ENCODE results near the gene HBEGF. TPM values are rescaled to one million over a fixed set of nuclear protein-coding genes. Genes with fewer than 3 reads are reported as not detected.

The HBEGF gene
- total and polyA plus RNA-seq, 2 experiments from 2014 or later, result 4.9 to 9.5 TPM

DNA sequence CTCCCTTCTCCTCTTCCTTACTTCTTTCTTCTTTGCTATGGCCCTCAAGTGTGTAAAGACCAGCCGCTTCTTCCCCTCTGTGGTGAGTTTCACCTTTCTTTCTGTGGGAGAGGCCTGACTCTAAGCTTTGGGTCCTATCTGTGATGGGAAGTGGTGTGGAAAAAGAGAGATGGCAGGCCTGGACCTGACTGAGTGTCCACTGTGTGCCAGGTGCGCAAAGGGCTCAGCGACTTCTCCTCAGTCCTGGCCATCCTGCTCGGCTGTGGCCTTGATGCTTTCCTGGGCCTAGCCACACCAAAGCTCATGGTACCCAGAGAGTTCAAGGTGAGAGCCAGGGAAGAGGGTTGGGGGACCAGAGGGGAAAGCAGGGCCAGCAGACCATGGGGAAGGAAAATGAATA, 19.5 kb upstream of the HBEGF start:
- Histone ChIP-seq H3K4me3 (no peak overlapping the region), H2AFZ (no peak overlapping the region), H3K4me1 (ENCODE audit: insufficient read depth) (no peaks in the 10 kb centered on the region), H3K9ac (no peak overlapping the region), H4K20me1 (ENCODE audit: insufficient read depth) (no peaks in the 10 kb centered on the region), H3F3A (ENCODE audit: insufficient read depth) (no peaks in the 10 kb centered on the region), H3K79me2 (ENCODE audit: insufficient read depth) (no peaks in the 10 kb centered on the region), H3K9me3 (ENCODE audit: low read depth) (no peaks in the 10 kb centered on the region), H3K27ac (no peak overlapping the region), H3K4me2 (ENCODE audit: unreplicated experiment) (no peak overlapping the region), H3K27me3 (replicated peaks; ENCODE audit: insufficient read depth) (no peaks in the 10 kb centered on the region), H3K9me2 (ENCODE audit: insufficient read depth) (no peaks in the 10 kb centered on the region), H3K36me3 (ENCODE audit: low read depth) (no peaks in the 10 kb centered on the region)
- in situ Hi-C loops (cut with MboI), result no loop called here
- DNase-seq, result no peak
- 84 to 86% methylated on average over 4 of the region's 4 CpGs for WGBS, 2 experiments (ENCODE audit: low coverage in 1 of 2, low lambda C conversion rate in 2 of 2, missing lambda C conversion rate in 2 of 2)
- TF ChIP-seq EZH2phosphoT487 (IDR thresholded peaks at IDR 0.05; ENCODE audit: insufficient read depth, low read depth) (no peak), EZH2 (IDR thresholded peaks at IDR 0.05; ENCODE audit: insufficient read depth, poor library complexity, severe bottlenecking) (no peak)

DNA sequence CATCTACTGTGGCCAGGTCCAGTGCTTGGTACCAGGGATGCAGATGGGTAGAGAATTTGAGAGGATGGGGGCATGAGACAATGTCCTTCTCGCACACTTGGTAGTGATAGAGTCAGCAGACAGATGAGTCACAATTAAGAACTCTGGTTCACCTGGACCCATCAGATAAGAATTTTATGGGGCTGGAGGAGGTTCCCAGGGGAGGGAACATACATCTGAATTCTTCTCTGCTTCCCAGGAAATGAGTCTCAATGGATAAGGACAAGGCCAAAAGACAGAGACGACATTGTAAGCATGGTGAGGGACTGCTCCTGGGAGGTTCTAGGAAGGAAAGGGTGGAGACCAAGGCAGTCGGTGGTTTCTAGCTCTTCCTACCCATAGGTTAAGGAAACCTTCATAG, 18.9 kb upstream of the HBEGF start:
- TF ChIP-seq EZH2 (IDR thresholded peaks at IDR 0.05; ENCODE audit: insufficient read depth, poor library complexity, severe bottlenecking) (no peak), EZH2phosphoT487 (IDR thresholded peaks at IDR 0.05; ENCODE audit: insufficient read depth, low read depth) (no peak)
- H3K9me3 ChIP-seq (ENCODE audit: low read depth), result no peaks in the 10 kb centered on the region
- no peak overlapping the region for H3K4me3 ChIP-seq
- H3K27me3 ChIP-seq (replicated peaks; ENCODE audit: insufficient read depth), result no peaks in the 10 kb centered on the region
- H2AFZ ChIP-seq, result no peak overlapping the region
- H3K4me1 ChIP-seq (ENCODE audit: insufficient read depth), result no peaks in the 10 kb centered on the region
- no peaks in the 10 kb centered on the region for H3K36me3 ChIP-seq (ENCODE audit: low read depth)
- in situ Hi-C loops (cut with MboI), result no loop called here
- WGBS, 2 experiments (ENCODE audit: low coverage in 1 of 2, low lambda C conversion rate in 2 of 2, missing lambda C conversion rate in 2 of 2), result 82% methylated on average over 3 of the region's 3 CpGs
- no peaks in the 10 kb centered on the region for H4K20me1 ChIP-seq (ENCODE audit: insufficient read depth)
- no peaks in the 10 kb centered on the region for H3F3A ChIP-seq (ENCODE audit: insufficient read depth)
- no peaks in the 10 kb centered on the region for H3K9me2 ChIP-seq (ENCODE audit: insufficient read depth)
- no peak for DNase-seq
- H3K4me2 ChIP-seq (ENCODE audit: unreplicated experiment), result no peak overlapping the region
- no peak overlapping the region for H3K27ac ChIP-seq
- H3K79me2 ChIP-seq (ENCODE audit: insufficient read depth), result no peaks in the 10 kb centered on the region
- no peak overlapping the region for H3K9ac ChIP-seq

DNA sequence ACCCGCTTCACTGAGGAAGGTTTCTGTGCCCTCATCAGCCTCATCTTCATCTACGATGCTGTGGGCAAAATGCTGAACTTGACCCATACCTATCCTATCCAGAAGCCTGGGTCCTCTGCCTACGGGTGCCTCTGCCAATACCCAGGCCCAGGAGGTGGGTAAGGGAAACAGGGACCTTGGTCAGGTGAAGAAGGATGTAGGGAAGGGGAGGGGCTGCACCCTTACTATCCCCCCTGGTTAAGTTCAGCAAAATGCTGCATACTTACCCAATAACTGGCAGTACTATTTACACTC, 18.0 kb upstream of the HBEGF start:
- H3F3A ChIP-seq (ENCODE audit: insufficient read depth), result no peaks in the 10 kb centered on the region
- 92 to 93% methylated on average over 3 of the region's 3 CpGs for WGBS, 2 experiments (ENCODE audit: low coverage in 1 of 2, low lambda C conversion rate in 2 of 2, missing lambda C conversion rate in 2 of 2)
- in situ Hi-C loops (cut with MboI), result no loop called here

DNA sequence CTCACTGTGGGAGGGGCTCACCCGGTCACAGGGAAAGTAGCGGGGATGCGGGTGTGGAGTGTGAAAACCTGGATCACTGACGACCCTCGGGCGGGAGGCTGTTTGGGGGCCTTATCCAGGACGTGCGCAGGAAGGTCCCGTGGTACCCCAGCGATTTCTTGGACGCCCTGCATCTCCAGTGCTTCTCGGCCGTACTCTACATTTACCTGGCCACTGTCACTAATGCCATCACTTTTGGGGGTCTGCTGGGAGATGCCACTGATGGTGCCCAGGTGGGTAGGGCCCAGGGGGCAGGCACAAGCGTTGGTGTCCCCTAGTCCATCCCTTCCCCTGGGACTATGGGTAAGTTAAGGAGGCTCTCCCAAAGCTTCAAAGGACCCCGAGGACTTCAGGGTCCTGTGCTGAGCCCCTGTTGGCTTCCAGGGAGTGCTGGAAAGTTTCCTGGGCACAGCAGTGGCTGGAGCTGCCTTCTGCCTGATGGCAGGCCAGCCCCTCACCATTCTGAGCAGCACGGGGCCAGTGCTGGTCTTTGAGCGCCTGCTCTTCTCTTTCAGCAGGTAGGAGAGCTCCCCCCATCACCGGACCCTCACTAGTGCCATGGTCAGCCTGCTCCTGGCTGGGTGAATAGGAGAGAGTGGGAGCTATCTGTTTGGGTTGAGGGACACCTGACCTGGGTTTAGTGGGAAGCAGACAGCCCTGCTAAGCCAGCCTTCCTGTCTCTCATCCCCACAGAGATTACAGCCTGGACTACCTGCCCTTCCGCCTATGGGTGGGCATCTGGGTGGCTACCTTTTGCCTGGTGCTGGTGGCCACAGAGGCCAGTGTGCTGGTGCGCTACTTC, 17.4 kb upstream of the HBEGF start:
- TF ChIP-seq EZH2phosphoT487 (IDR thresholded peaks at IDR 0.05; ENCODE audit: insufficient read depth, low read depth), result no peak
- Histone ChIP-seq H4K20me1 (ENCODE audit: insufficient read depth) (no peaks in the 10 kb centered on the region), H3K27ac (no peak overlapping the region), H3K27me3 (replicated peaks; ENCODE audit: insufficient read depth) (no peaks in the 10 kb centered on the region), H3F3A (ENCODE audit: insufficient read depth) (no peaks in the 10 kb centered on the region), H3K9me3 (ENCODE audit: low read depth) (no peaks in the 10 kb centered on the region), H3K4me2 (ENCODE audit: unreplicated experiment) (peak overlapping the region; percentile 84), H3K9me2 (ENCODE audit: insufficient read depth) (no peaks in the 10 kb centered on the region), H3K36me3 (ENCODE audit: low read depth) (no peaks in the 10 kb centered on the region), H3K4me1 (ENCODE audit: insufficient read depth) (no peaks in the 10 kb centered on the region), H2AFZ (peak overlapping the region; percentile 85), H3K79me2 (ENCODE audit: insufficient read depth) (no peaks in the 10 kb centered on the region), H3K4me3 (peak overlapping the region; percentile 66), H3K9ac (peak overlapping the region; percentile 34; the same call in 1 of the 2 replicates)
- DNase-seq, result no peak
- in situ Hi-C loops (cut with MboI), result no loop called here
- WGBS, 2 experiments (ENCODE audit: low coverage in 1 of 2, low lambda C conversion rate in 2 of 2, missing lambda C conversion rate in 2 of 2), result 34 to 42% methylated on average over 20 of the region's 20 CpGs

More for the DNA sequence above, 18.0 kb upstream of the HBEGF start:
- no peak for DNase-seq
- H3K4me1 ChIP-seq (ENCODE audit: insufficient read depth), result no peaks in the 10 kb centered on the region
- no peak overlapping the region for H3K4me3 ChIP-seq
- no peak overlapping the region for H3K9ac ChIP-seq
- no peaks in the 10 kb centered on the region for H4K20me1 ChIP-seq (ENCODE audit: insufficient read depth)
- H3K4me2 ChIP-seq (ENCODE audit: unreplicated experiment), result no peak overlapping the region
- H3K9me3 ChIP-seq (ENCODE audit: low read depth), result no peaks in the 10 kb centered on the region
- H2AFZ ChIP-seq, result no peak overlapping the region
- TF ChIP-seq EZH2 (IDR thresholded peaks at IDR 0.05; ENCODE audit: insufficient read depth, poor library complexity, severe bottlenecking) (no peak), EZH2phosphoT487 (IDR thresholded peaks at IDR 0.05; ENCODE audit: insufficient read depth, low read depth) (no peak)
- H3K79me2 ChIP-seq (ENCODE audit: insufficient read depth), result no peaks in the 10 kb centered on the region
- no peaks in the 10 kb centered on the region for H3K27me3 ChIP-seq (replicated peaks; ENCODE audit: insufficient read depth)
- H3K36me3 ChIP-seq (ENCODE audit: low read depth), result no peaks in the 10 kb centered on the region
- H3K9me2 ChIP-seq (ENCODE audit: insufficient read depth), result no peaks in the 10 kb centered on the region
- H3K27ac ChIP-seq, result no peak overlapping the region

Measured in GM23248 (cell line).